HTR-8/SVneo (cell line): ENCODE data around the gene STAC3.

ENCODE experiments used
- DNase-seq: peaks from one replicate; pipeline ENCODE4 v3.0.0; 2011; ENCODE audit warnings: low spot score, mixed read lengths; ENCODE audit not compliant: insufficient read length
- FAIRE-seq: peaks from 2 replicates; lab custom pipeline; 2011; peaks lifted over from hg19 to GRCh38; lab: Jason Lieb, UNC

The STAC3 gene

GRCh38 chr12:57215065-57215464 is 35.9 kb downstream of the STAC3 start:
- DNase-seq (no peak), FAIRE-seq (no peak)

DNA sequence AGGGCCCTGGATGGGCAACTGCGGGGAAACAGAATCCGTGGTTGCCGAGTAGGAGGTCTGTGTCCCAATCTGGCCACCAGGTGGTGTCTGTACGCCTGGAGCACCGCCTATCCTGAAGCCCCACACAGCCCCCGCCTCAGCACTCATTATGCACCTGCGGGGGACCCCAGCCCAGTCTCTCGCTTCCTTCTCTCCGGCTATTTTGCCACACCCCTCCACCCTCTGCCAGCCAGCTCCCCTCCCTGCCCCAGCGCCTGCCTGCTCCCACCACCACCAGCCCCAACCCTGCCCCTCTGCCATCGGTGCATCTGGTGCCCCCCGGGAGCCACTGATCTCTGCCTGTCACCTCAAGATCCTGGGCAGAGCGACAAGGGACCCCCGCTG is 36.6 kb downstream of the STAC3 start:
- FAIRE-seq (no peak), DNase-seq (peak; percentile 79)

DNA sequence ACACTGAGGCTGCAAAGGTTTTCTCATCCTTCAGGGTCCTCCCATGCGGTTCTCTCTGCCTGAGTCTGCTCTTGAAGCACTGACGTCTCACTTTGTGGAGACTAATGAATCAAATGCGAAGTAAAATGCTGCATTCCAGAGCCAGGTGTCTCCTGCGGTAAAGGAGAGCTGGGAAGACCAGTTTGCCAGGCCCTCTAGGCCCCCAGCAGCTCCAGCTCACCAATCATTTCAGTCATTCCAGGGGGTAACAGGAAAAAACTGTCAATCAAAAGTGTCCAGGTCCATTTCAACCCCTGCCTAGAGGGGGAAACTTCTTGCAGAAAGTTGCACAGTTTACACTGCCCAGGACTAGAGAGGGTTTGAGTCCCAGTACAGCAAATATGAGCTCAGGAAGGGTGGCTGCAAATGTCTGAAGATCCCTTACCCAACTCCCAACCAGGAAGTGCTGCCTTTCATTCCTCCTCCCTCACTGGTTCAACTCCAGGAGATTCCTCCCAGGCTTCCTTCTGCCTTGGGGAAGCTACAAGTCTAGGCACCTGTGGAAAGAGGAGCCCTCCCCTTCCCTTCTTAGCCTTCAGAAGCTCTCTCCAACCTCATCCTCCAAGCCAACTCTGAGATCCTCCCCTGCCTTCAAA is 37.1 kb downstream of the STAC3 start:
- DNase-seq (no peak), FAIRE-seq (peak; percentile 49)

DNA sequence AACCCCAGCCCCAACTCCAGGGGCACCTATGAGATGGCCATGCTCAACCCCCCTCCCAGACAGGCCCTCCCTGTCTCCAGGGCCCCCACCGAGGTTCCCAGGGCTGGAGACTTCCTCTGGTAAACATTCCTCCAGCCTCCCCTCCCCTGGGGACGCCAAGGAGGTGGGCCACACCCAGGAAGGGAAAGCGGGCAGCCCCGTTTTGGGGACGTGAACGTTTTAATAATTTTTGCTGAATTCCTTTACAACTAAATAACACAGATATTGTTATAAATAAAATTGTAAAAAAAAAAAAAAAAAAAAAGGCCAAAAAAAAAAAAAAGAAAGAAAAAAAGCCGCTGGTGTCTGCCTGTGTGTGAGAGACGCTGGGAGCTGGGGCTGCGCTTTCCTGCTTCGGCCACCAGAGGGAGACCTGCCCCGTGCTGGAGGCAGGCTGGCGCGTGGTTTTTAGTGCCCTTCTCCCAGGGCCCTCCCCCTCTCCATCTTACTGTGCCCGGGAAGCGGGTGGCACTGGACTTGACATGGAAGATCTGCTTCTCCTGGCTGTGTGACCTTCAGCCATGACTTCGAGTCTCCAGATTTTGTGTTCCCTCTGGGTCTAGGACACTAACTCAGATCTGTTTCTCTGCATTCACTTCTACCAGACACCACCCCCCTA is 37.8 kb downstream of the STAC3 start:
- DNase-seq, result peak; percentile 93
- FAIRE-seq, result peak; percentile 4

GRCh38 chr12:57212701-57213057 is 38.3 kb downstream of the STAC3 start:
- DNase-seq, result no peak
- no peak for FAIRE-seq

GRCh38 chr12:57211791-57212700 is 38.9 kb downstream of the STAC3 start:
- FAIRE-seq (no peak), DNase-seq (no peak)

DNA sequence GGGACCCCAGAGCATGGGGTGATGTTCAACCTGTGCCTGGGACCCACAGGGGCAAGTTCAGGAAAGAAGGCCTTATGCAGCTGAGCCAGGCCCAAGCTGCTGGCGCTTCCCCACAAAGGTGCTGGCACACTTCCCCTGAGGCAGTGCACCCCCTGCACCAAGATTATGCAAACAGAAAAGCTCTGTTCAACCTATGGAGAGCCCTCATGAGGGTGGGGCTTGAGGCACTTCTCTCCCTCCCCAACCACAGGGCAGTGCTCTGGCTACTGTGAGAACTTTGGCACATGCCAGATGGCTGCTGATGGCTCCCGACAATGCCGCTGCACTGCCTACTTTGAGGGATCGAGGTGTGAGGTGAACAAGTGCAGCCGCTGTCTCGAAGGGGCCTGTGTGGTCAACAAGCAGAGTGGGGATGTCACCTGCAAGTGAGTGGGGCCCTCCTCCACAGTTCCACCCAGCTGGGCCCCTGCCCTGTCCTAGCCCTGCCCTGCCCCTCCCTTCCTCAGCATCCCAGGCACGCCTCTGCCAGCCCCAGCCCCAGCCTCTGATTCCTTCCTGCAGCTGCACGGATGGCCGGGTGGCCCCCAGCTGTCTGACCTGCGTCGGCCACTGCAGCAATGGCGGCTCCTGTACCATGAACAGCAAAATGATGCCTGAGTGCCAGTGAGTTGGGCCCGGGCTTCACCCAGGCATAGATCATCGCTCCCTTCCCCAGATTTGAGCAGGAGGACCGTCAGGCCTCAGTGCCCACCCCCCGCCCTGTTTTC is 39.9 kb downstream of the STAC3 start:
- DNase-seq (no peak), FAIRE-seq (no peak)

DNA sequence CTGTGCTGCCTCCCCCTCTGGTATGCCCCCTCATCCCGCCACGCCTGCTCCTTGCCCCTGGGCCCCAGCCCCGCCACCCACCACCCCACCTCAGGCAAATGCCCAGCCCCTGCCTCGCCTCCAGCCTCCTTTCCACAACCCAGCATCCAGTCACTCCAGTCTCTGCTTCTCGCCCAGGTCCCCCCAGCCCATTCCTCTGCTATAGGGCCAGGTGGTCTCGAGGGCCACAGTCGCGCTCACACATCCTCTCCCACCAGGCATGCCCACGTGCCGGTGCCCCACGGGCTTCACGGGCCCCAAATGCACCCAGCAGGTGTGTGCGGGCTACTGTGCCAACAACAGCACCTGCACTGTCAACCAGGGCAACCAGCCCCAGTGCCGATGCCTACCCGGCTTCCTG is 40.5 kb downstream of the STAC3 start:
- FAIRE-seq, result no peak
- no peak for DNase-seq

DNA sequence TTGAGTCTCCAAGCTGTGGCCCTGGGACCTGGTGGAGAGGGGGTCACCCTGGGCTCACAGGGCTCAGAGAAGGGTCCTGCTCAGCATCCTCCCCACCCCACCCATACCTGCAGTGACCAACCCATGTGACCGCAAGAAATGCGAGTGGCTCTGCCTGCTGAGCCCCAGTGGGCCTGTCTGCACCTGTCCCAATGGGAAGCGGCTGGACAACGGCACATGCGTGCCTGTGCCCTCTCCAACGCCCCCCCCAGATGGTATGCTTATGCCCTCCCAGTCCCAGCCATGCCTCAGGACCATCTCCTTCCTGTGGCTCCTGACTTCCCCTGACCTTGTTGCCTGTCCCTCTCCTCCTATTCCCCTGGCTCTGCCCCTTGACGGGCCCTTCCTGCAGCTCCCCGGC is 41.1 kb downstream of the STAC3 start:
- FAIRE-seq, result no peak

GRCh38 chr12:57208631-57209282 is 42.2 kb downstream of the STAC3 start:
- DNase-seq (no peak), FAIRE-seq (no peak)

More for the DNA sequence above, 41.1 kb downstream of the STAC3 start:
- DNase-seq, result no peak

DNA sequence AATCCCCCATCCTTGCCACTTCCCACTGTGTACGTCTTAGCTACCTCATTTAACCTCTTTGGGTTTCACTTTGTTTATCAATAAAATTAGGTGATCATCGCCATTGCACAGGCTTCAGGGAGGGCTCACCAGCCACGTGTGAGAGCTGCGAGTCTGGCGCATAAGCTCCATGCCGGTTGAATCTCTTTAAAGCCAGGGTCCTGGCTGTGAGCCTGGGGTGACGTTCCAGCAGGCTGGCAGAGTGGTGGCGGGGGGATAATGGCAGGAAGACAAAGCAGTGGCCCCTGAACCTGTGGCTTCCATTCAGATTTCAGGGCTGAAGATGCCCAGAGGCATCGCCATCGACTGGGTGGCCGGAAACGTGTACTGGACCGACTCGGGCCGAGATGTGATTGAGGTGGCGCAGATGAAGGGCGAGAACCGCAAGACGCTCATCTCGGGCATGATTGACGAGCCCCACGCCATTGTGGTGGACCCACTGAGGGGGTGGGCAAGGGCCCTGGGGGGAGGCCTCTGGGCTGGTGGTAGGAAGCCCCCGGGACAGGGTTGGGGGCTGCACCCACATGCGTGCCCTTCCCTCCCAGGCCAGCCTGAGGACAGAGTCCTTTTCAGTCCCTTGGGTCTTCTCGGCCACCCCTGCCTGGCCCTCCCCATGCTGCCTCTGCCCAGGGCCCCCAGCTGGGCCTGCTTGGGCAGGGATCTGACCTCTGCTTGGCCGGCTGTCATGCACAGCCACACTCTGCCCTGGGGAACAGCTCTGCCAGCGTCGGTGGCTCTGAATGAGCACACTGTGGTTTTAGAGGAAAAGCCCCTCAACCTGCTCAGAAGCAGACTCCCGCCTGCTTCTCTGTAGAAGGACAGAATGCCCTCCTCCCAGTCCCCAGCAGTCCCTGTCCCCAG is 43.0 kb downstream of the STAC3 start:
- DNase-seq (no peak), FAIRE-seq (no peak)

- peak; percentile 69 for FAIRE-seq
- DNase-seq, result no peak
These were observed 45.1 kb downstream of the STAC3 start for GRCh38 chr12:57205931-57206330.

- no peak for FAIRE-seq
- DNase-seq, result no peak
These were observed 45.8 kb downstream of the STAC3 start for GRCh38 chr12:57205186-57205585.

GRCh38 chr12:57204454-57204853 is 46.5 kb downstream of the STAC3 start:
- DNase-seq (no peak), FAIRE-seq (no peak)

DNA sequence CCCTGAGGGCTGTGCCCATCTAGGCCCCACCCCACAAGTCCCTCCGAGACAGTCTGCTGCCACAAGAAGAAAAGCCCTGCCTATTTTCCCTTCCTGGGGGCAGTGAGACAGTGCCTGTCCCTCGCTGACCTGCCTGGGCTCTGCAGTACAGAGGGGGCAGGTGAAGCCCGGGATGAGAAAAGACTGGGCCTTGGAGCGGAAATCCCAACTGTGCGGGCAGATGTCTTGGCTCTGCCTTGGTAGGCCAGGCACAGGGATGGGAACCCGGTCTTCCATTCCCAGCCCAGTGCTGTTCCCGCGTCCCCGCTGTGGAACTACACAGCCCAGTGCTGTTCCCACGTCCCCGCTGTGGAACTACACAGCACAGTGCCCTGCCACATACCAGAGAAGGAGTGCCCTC is 47.2 kb downstream of the STAC3 start:
- FAIRE-seq (no peak), DNase-seq (no peak)

- no peak for DNase-seq
- no peak for FAIRE-seq
These were observed 47.8 kb downstream of the STAC3 start for GRCh38 chr12:57203201-57203600.

DNA sequence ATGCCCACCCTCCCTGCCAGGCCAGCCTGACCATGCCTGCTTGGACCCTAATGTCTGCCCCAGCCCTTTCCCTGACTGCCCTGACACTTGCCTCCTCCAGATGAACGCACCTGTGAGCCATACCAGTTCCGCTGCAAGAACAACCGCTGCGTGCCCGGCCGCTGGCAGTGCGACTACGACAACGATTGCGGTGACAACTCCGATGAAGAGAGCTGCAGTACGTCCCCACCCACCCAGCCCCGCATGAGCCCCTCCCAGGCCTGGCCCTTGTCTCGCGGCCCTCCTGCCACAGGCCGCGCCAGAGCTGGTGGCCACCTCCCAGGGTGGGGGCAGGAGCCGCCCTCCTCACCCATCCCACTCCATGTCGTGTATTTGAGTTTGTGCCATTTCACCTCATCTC is 48.7 kb downstream of the STAC3 start:
- no peak for DNase-seq
- FAIRE-seq, result no peak

DNA sequence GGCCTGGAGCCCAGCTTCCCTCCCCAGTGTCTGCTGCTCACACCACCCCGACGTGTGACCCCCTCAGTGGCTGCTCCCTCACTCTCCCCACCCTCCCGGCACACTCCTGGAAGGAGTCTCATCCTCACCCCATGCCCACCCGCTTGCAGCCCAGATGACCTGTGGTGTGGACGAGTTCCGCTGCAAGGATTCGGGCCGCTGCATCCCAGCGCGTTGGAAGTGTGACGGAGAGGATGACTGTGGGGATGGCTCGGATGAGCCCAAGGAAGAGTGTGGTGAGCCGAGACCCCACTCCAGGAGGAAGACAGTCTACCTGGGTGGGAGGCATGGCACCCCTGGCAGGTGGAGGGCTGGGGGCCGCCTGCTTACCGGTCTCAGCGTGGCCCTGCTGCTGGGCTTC is 49.4 kb downstream of the STAC3 start:
- FAIRE-seq (no peak), DNase-seq (no peak)

DNA sequence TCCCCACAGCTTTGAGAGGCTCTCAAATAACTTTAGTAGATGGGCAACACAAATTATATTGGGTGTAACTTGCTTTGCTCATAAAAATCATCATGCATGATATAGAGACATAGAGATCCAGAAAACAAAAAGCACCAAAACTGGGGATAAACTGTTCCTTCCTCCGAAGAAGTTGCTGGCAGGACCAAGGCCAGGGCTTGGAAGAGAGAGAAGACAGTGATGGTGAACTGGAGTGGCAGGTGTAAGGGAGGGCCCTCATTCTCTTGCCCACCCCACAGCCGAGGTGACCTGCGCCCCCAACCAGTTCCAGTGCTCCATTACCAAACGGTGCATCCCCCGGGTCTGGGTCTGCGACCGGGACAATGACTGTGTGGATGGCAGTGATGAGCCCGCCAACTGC is 49.8 kb downstream of the STAC3 start:
- no peak for DNase-seq
- no peak for FAIRE-seq
